HFFc6 (cell line): ENCODE measurements around the gene TKTL1. TPM values are rescaled to one million over a fixed set of nuclear protein-coding genes. Genes with fewer than 3 reads are reported as not detected.

Experiments used
- DNase-seq: peaks from one replicate; pipeline ENCODE4 v3.0.0-alpha.2; 2018
- H3K27ac Mint-ChIP-seq: 2 replicates; pipeline ENCODE4 v1.8.0; 2020; ENCODE audit warnings: mild to moderate bottlenecking, mixed read lengths
- H3K27me3 Mint-ChIP-seq: 2 replicates; pipeline ENCODE4 v1.8.0; 2021; ENCODE audit warnings: mild to moderate bottlenecking, moderate library complexity, mixed read lengths; ENCODE audit not compliant: insufficient read depth
- H3K36me3 Mint-ChIP-seq: 2 replicates; pipeline ENCODE4 v1.8.0; 2021; ENCODE audit warnings: low read depth, mixed read lengths
- H3K4me1 Mint-ChIP-seq: 2 replicates; pipeline ENCODE4 v1.8.0; 2020; ENCODE audit warnings: low read depth, mixed read lengths
- H3K4me3 Mint-ChIP-seq: 2 replicates; pipeline ENCODE4 v1.8.0; 2020; ENCODE audit warnings: mild to moderate bottlenecking, moderate library complexity, mixed read lengths
- H3K9me3 Mint-ChIP-seq: 2 replicates; pipeline ENCODE4 v1.8.0; 2020; ENCODE audit warnings: mild to moderate bottlenecking, mixed read lengths
- total RNA-seq, 6 experiments: library from RNA; stranded (reverse); fragmentation: NEBNext Ultra II Directional; extraction: Animal tissue kit (Norgen Biotek cat#: 25700); gene quantifications; 2 replicates in 1 of 6; 3 replicates in 5 of 6; pipeline ENCODE4 v1.2.3, GENCODE V29; 2021
- TF ChIP-seq, protein P1 (sequence below): fragments of 200-600 bp; sonication (generic); IDR thresholded peaks from 2 replicates; pipeline ENCODE4 v1.5.0; 2021; ENCODE audit warnings: antibody characterized with exemption, mild to moderate bottlenecking

TKTL1 gene
- total RNA-seq, 6 experiments from 2014 or later = not detected

DNA sequence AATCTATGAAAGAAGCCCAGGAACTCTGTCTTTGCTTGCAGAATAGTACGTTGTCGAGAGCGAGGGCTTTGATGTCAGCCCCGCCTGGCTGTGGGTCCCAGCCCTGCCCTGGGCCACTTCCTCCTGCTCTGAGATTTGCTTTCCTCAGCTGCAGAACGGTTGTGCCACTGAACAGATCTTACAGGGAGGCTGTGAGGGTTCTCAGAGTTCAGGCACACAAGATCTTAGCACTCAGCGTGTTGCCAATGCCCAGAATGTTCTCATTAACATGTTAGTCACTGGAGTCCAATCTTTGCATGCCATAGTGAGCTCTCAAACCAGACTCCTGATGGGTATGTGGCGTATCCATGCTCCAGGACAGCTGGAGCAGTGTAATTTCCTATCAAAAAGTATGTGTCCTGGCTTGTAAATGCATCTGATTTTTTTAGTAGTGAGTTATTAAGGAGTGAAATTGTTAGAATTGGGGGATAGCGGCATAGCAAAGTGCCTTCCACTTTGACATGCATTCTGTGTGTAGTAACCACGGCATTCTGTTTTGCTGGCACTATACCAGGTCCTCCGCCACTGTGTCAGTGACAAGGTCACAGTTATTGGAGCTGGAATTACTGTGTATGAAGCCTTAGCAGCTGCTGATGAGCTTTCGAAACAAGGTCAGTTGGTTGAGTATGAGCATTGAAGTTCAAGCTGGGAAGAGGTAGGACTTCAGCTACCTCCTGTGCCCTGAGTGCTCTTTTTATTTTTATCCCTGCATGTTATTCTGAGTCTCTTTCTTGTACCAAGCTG is 31.6 kb downstream of the TKTL1 start:
- peaks cover 22% of the 10 kb centered on the region for H3K27me3 Mint-ChIP-seq
- peak; percentile 26 for DNase-seq
- H3K36me3 Mint-ChIP-seq = no peaks in the 10 kb centered on the region
- no peak overlapping the region; the same call in 1 of the 2 replicates for H3K4me3 Mint-ChIP-seq
- peaks cover 26% of the 10 kb centered on the region for H3K4me1 Mint-ChIP-seq
- TF ChIP-seq, protein P1, sequence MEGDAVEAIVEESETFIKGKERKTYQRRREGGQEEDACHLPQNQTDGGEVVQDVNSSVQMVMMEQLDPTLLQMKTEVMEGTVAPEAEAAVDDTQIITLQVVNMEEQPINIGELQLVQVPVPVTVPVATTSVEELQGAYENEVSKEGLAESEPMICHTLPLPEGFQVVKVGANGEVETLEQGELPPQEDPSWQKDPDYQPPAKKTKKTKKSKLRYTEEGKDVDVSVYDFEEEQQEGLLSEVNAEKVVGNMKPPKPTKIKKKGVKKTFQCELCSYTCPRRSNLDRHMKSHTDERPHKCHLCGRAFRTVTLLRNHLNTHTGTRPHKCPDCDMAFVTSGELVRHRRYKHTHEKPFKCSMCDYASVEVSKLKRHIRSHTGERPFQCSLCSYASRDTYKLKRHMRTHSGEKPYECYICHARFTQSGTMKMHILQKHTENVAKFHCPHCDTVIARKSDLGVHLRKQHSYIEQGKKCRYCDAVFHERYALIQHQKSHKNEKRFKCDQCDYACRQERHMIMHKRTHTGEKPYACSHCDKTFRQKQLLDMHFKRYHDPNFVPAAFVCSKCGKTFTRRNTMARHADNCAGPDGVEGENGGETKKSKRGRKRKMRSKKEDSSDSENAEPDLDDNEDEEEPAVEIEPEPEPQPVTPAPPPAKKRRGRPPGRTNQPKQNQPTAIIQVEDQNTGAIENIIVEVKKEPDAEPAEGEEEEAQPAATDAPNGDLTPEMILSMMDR = no peak
- H3K27ac Mint-ChIP-seq = no peak overlapping the region
- H3K9me3 Mint-ChIP-seq = no peaks in the 10 kb centered on the region

DNA sequence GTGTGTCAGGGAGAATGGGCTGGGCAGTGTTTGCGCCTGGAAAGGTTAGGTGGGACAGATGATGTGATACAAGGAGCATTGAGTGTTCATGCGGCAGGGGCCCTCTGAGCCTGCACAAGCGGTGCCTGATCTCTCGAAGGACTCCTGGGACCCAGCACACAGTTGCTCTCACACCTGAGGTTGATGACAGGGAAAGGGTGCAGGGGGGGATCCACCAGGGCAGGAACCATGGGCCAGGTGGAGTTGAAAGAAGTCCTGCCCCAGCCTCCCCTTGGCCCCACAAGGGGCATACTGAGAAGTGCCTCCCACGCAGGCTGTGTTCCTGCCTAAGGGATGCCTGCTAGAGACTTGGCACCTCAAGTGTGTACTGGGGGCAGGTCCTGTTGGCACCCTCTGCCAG is 33.1 kb downstream of the TKTL1 start:
- no peak for DNase-seq
- TF ChIP-seq, protein P1 = no peak
- H3K9me3 Mint-ChIP-seq = no peaks in the 10 kb centered on the region
- no peak overlapping the region for H3K4me3 Mint-ChIP-seq
- no peaks in the 10 kb centered on the region for H3K36me3 Mint-ChIP-seq
- peaks cover 27% of the 10 kb centered on the region for H3K4me1 Mint-ChIP-seq
- H3K27me3 Mint-ChIP-seq = peaks cover 22% of the 10 kb centered on the region
- H3K27ac Mint-ChIP-seq = no peak overlapping the region

DNA sequence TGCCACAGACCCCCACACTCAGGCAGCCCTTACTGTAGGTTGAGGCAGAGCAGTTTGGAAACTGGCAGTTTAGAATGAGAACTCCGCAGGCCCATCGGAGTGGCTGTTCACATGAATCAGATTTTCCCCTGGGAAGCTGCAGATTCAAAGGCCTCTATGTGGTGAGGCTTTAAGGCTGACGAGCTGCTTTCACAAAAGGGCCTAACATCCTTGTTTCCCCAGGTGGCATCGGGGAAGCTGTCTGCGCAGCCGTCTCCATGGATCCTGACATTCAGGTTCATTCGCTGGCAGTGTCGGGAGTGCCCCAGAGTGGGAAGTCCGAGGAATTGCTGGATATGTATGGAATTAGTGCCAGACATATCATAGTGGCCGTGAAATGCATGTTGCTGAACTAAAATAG is 33.7 kb downstream of the TKTL1 start:
- Mint-ChIP-seq H3K4me3 (no peak overlapping the region), H3K9me3 (no peaks in the 10 kb centered on the region), H3K27ac (no peak overlapping the region), H3K4me1 (peaks cover 33% of the 10 kb centered on the region), H3K36me3 (no peaks in the 10 kb centered on the region), H3K27me3 (peaks cover 22% of the 10 kb centered on the region)
- TF ChIP-seq, protein P1 = no peak
- no peak for DNase-seq

DNA sequence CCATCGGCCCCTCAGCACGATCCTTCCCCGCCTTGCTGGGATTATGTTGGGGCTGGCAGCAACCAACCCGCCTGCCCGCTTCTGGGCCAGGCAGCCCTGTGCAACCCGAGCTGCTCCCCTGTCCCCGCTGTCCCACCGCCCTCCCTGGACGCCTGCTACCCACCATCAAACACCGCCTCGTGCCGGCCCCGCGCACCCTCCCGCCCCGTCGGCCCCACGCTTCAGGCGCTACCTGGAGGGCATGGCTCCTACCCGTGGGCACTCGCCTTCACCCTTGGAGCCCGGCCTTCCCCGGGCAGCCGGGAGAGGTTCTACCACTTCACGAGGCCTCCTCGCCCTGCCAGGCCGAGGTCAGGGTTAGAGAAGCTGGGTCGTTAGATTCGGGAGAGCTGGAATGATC is 37.0 kb downstream of the TKTL1 start:
- peaks cover 22% of the 10 kb centered on the region for H3K4me1 Mint-ChIP-seq
- TF ChIP-seq, protein P1 = no peak
- H3K36me3 Mint-ChIP-seq = no peaks in the 10 kb centered on the region
- DNase-seq = no peak
- H3K9me3 Mint-ChIP-seq = no peaks in the 10 kb centered on the region
- H3K27me3 Mint-ChIP-seq = peaks cover 9% of the 10 kb centered on the region; the same call in 1 of the 2 replicates
- no peak overlapping the region for H3K4me3 Mint-ChIP-seq
- H3K27ac Mint-ChIP-seq = no peak overlapping the region

DNA sequence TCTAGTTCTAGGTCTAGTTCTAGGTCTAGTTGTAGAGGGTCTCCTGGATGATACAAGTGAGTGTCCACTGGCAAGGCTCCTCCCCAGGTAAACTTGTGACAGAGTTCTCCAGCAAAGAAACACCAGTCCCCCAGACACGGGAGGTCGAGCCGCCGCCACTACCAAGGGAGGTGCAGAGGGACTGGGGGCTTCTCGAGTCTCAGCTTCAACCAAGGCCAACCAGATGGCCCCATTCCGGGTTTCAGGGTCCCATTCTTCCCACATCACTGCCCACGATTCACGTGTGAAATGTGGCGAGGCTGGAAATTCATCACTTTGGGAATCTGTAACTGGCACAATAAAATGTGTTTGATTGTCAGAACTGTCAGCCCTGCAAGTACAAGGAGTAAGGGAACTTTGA is 37.5 kb downstream of the TKTL1 start:
- Mint-ChIP-seq H3K27me3 (peaks cover 7% of the 10 kb centered on the region; the same call in 1 of the 2 replicates), H3K27ac (no peak overlapping the region), H3K36me3 (no peaks in the 10 kb centered on the region), H3K9me3 (no peaks in the 10 kb centered on the region), H3K4me1 (peaks cover 19% of the 10 kb centered on the region), H3K4me3 (no peak overlapping the region)
- DNase-seq = no peak
- TF ChIP-seq, protein P1 = no peak
